Measurements from ENCODE around the gene ZC3H4. TPM values are rescaled to one million over a fixed set of nuclear protein-coding genes. Genes with fewer than 3 reads are reported as not detected.

ZC3H4 gene
- total RNA-seq, 1 donor from 2014 or later, result 56.7 TPM

GRCh38 chr19:47122359-47123335, 9.1 kb upstream of the ZC3H4 start:
- no peak for DNase-seq (ENCODE audit: low spot score)
- no peaks in the 10 kb centered on the region for H3K36me3 Mint-ChIP-seq (ENCODE audit: low read depth, unreplicated experiment)
- no peak overlapping the region for H3K27ac Mint-ChIP-seq (ENCODE audit: unreplicated experiment)
- H3K27me3 Mint-ChIP-seq (ENCODE audit: unreplicated experiment), result peaks cover 1% of the 10 kb centered on the region
- H3K9me3 Mint-ChIP-seq (ENCODE audit: unreplicated experiment), result no peaks in the 10 kb centered on the region
- no peak overlapping the region for H3K4me3 Mint-ChIP-seq (ENCODE audit: unreplicated experiment)
- TF ChIP-seq CTCF (IDR thresholded peaks at IDR 0.05; ENCODE audit: unreplicated experiment), result no peak
- H3K4me1 Mint-ChIP-seq (ENCODE audit: unreplicated experiment), result no peaks in the 10 kb centered on the region

GRCh38 chr19:47120470-47121067, 7.0 kb upstream of the ZC3H4 start:
- TF ChIP-seq CTCF (IDR thresholded peaks at IDR 0.05; ENCODE audit: unreplicated experiment), result no peak
- H3K4me1 Mint-ChIP-seq (ENCODE audit: unreplicated experiment), result no peaks in the 10 kb centered on the region
- H3K4me3 Mint-ChIP-seq (ENCODE audit: unreplicated experiment), result no peak overlapping the region
- DNase-seq (ENCODE audit: low spot score), result no peak
- H3K27ac Mint-ChIP-seq (ENCODE audit: unreplicated experiment), result peak overlapping the region; percentile 17
- no peaks in the 10 kb centered on the region for H3K27me3 Mint-ChIP-seq (ENCODE audit: unreplicated experiment)
- H3K9me3 Mint-ChIP-seq (ENCODE audit: unreplicated experiment), result no peaks in the 10 kb centered on the region
- H3K36me3 Mint-ChIP-seq (ENCODE audit: low read depth, unreplicated experiment), result no peaks in the 10 kb centered on the region

- no peak for TF ChIP-seq CTCF (IDR thresholded peaks at IDR 0.05; ENCODE audit: unreplicated experiment)
- no peak for DNase-seq (ENCODE audit: low spot score)
- Mint-ChIP-seq H3K27ac (ENCODE audit: unreplicated experiment) (peak overlapping the region; percentile 100), H3K36me3 (ENCODE audit: low read depth, unreplicated experiment) (peaks cover 28% of the 10 kb centered on the region), H3K4me3 (ENCODE audit: unreplicated experiment) (peak overlapping the region; percentile 98), H3K4me1 (ENCODE audit: unreplicated experiment) (peaks cover 28% of the 10 kb centered on the region), H3K9me3 (ENCODE audit: unreplicated experiment) (no peaks in the 10 kb centered on the region), H3K27me3 (ENCODE audit: unreplicated experiment) (peaks cover 9% of the 10 kb centered on the region)
These were observed 475 bp upstream of the ZC3H4 start for GRCh38 chr19:47113850-47114651.

- TF ChIP-seq CTCF (IDR thresholded peaks at IDR 0.05; ENCODE audit: unreplicated experiment), result no peak
- H3K9me3 Mint-ChIP-seq (ENCODE audit: unreplicated experiment), result no peaks in the 10 kb centered on the region
- peaks cover 42% of the 10 kb centered on the region for H3K4me1 Mint-ChIP-seq (ENCODE audit: unreplicated experiment)
- peak overlapping the region; percentile 98 for H3K4me3 Mint-ChIP-seq (ENCODE audit: unreplicated experiment)
- H3K36me3 Mint-ChIP-seq (ENCODE audit: low read depth, unreplicated experiment), result peaks cover 28% of the 10 kb centered on the region
- peaks cover 9% of the 10 kb centered on the region for H3K27me3 Mint-ChIP-seq (ENCODE audit: unreplicated experiment)
- DNase-seq (ENCODE audit: low spot score), result peak; percentile 66
- peak overlapping the region; percentile 100 for H3K27ac Mint-ChIP-seq (ENCODE audit: unreplicated experiment)
These were observed 1.2 kb downstream of the ZC3H4 start for GRCh38 chr19:47112166-47112996.
